GDM1 (cell line): ENCODE results near the gene TNS3.

ENCODE experiments used
- DNase-seq: peaks from one replicate; lab custom pipeline; 2025; lab: John Stamatoyannopoulos, UW

TNS3 gene

GRCh38 chr7:47540387-47541350 lies 41.2 kb downstream of the TNS3 start:
- no peak for DNase-seq

GRCh38 chr7:47540053-47540386 lies 41.9 kb downstream of the TNS3 start:
- DNase-seq, result no peak

GRCh38 chr7:47539398-47540052 lies 42.4 kb downstream of the TNS3 start:
- DNase-seq, result no peak

DNA sequence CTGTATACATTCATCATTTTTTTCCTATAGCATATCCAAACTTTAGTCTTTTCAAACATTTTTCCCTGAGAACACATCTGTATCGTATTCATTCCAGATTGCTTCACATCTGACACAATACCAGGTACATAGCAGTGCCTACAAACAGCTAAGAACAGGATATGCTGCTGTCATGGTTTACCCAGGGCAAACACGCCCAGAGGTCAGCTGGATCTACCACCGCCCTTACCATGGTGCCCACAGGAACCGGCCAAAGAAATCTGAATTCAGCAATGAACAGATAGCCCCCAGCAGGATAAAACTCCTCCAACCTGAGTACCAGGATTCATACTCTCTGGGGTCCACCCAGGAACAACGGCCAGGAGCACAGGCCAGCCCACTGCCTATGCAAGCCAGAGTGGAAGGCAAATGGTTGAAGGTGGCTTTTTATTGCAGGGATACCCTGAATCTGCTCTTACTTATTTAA lies 43.0 kb downstream of the TNS3 start:
- DNase-seq, result no peak

- no peak for DNase-seq
These were observed 43.9 kb downstream of the TNS3 start for GRCh38 chr7:47537716-47538675.

DNA sequence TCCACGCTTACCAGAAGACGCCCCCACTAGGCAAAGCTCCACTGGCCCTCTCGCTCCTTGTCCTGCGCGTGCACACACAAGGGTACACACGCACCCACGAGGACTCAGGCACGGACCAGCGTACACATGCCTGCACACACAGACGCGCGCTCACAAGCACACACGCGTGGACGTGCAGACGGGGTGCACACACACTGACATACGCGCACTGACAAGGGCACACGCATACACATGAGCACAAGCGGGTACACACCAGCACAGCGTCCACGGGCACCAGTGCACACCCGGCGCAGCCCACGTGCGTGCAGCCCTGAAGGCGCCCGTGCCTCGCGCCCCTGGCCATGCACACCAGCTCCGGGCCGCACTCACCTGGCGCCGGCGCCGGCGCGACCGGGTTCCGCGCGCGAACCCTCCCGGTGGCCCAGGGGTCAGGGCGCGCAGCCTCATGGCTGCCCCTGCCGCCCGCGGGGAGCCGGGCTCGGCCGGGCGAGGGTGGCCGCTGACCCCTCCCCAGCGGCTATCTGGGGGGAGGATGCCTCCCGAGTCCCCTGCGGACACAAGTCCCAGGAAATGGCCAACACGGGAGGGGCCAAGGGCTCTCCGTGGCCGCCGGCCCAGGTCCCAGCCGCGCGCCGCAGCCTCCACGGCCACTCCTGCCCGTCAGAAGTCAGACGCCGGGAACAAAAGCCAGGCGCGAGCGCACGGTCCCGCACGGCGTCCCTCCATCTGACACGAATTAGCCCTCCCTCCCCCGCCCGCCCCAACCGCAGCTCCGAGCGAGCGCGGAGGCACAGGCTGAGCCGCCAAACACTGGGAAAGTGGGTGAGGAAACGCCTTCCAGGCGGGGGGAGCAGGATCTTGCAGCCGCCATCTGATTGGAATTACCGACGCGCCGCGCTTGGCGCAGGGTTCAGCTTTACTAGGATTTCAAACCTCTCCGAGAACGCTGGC lies 45.0 kb downstream of the TNS3 start:
- no peak for DNase-seq

- no peak for DNase-seq
These were observed 45.9 kb downstream of the TNS3 start for GRCh38 chr7:47535704-47536628.

DNA sequence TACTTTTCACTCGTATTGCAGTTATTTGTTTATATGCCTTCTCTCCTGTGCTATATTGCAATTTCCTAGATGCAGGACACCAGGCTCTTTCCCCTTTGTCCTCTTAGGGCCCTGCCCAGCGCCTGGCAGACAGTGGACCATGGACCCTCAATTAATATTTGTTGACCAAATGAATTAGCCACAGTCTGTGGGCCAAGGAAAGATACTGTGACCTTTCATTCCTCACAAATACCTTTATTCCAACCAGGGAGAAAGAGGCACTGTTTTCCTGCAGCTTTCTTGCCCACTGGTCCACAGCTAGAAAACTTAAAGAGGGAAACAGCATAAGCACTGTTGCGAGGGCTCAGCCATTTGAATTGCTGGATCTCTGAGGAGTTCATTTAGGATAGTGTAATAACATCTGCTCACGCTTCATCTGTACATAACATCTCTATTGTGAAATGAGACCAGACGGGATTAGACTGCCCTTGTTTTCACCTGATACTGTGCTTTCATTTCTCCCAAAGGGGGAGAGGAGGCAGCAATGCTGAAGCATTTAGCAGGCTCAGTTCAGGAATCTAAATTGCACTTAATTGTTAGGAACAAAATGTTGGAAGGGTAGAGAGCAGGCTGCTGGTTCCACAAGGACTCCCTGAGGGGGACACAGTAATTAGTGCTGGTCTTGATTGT lies 46.7 kb downstream of the TNS3 start:
- no peak for DNase-seq

GRCh38 chr7:47534322-47535034 lies 47.4 kb downstream of the TNS3 start:
- no peak for DNase-seq

DNA sequence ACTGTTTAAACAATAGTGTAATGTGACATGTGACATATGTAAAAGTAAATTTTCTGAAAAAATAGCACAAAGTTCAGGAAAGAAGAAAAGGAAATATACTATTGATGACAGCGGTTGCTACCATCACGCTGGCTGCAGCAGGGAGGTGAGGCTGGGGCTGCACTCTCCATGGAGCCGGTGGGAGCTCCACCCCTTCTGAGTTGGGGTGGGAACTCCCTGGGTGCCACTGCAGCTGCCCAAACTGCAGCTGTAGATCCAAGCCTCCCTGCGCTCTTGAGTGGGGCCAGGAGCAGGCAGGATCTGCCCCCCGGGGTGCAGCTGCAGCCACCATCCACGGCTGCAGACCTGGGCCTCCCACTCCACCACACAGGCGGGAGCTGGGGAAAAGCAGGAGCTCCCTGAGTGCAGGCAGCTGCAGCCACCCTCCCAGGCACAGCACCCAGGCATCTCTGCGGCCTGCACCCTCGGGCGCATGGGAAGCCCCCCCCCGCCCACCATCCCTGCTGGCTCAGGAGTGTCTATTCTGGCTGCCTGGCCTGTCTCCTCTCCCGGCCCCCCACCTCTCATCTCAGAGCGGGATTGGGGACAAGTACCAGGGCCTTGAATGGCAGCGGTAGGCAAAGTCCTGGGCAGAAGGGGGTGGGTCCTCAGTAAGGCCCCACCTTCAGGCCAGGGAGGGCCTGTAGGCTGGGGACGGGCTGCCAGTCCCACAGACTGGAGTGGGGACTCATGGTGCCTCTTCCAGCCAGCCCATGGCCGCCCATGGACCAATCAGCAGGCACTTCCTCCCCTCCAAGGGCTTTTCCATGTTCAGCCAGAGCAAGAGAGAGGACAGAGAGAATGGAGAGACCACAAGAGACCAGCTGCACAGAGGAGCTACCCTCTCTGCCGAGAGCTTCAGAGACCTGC lies 50.1 kb downstream of the TNS3 start:
- DNase-seq, result no peak

- no peak for DNase-seq
These were observed 51.9 kb downstream of the TNS3 start for GRCh38 chr7:47529826-47530555.

DNA sequence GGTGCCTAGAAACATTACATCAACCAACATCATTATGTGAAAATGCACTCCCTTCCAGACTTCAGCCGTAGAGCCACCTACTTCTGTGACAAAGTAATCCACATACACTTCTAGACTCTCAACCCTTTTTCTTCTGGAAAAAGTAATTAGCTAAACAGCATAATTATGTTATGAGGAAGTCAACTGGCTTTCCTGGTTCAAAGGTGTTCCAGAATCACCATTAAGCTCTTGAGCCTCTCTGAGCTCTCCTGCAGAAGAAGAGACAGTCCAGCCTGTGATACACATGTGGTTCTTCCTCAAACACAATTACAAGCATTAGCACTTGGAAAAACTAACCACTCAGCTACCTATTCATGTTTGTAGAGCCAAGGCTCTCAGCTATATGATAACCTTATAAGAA lies 52.5 kb downstream of the TNS3 start:
- no peak for DNase-seq

- no peak for DNase-seq
These were observed 53.4 kb downstream of the TNS3 start for GRCh38 chr7:47528471-47528870.

GRCh38 chr7:47526466-47526865 lies 55.4 kb downstream of the TNS3 start:
- DNase-seq, result no peak

DNA sequence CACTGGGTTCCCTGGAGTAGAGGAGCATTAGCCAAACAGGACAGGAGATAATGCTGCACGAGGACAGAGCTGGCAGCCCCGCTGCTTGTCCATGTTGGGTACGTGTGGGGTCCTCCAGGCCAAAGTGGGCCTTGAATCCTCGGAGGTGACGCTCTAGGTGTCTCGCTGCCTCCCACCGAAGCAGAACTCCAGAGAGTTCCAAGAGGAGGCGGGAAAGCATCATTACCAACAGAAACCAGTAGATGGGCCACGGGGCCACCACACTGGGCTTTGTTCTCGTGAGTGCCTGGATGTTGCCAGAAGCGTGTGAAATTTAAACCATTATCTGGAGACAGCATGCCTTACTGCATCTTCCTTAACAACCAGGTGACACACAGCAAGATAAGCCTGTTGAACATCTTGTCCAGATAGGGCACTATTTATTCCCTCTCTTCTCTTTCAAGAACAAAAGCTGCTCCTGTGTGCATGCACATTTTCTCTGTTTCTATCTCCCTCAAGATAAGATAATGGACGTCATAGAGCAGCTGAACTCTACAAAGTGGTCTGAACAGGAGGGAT lies 56.8 kb downstream of the TNS3 start:
- no peak for DNase-seq

GRCh38 chr7:47523401-47523800 lies 58.5 kb downstream of the TNS3 start:
- DNase-seq, result no peak
